Endothelial cell of umbilical vein (primary cell): Measurements from ENCODE around the gene GSPT1. TPM values are rescaled to one million over a fixed set of nuclear protein-coding genes. Genes with fewer than 3 reads are reported as not detected.

Experiments
- BruUV-seq: library from RNA; stranded (reverse); fragments of 400-500 nt; replicated peaks from 2 replicates; lab custom pipeline; 2021; lab: Mats Ljungman, UMichigan
- CTCF ChIA-PET: fragments of 300-600, 350-600 bp; sonication (Branson Sonifier 250); formaldehyde crosslinking; loops from one replicate; lab custom pipeline; 2021; ENCODE audit warnings: antibody characterized with exemption, inconsistent platforms; lab: Charles Lee
- POLR2A ChIA-PET: fragments of 300-600, 350-600 bp; sonication (Branson Sonifier 250); formaldehyde crosslinking; loops from one replicate; lab custom pipeline; 2021; ENCODE audit warnings: antibody characterized with exemption, inconsistent platforms; lab: Charles Lee
- DNase-seq: peaks from one replicate; pipeline ENCODE4 v3.0.0-alpha.2; 2011; ENCODE audit warnings: low read depth, low spot score
- FAIRE-seq: peaks from 2 replicates; lab custom pipeline; 2011; peaks lifted over from hg19 to GRCh38; lab: Jason Lieb, UNC
- H2AFZ ChIP-seq: 2 replicates; pipeline ENCODE4 v1.6.0; 2012; ENCODE audit warnings: low read depth, low read length, control low read depth, inconsistent platforms
- H3K27ac ChIP-seq: 2 replicates; pipeline ENCODE4 v1.5.1; 2011; ENCODE audit warnings: low read depth, mild to moderate bottlenecking, control low read depth, low read length, moderate library complexity; ENCODE audit not compliant: insufficient read depth
- H3K27me3 ChIP-seq, 2 experiments: 2 replicates each; pipeline versions ENCODE4 v1.6.0 to v1.6.1; 2011; ENCODE audit warnings: low read length in 2 of 2, mixed read lengths in 1 of 2; ENCODE audit not compliant: control insufficient read depth in 2 of 2, insufficient read depth in 2 of 2
- H3K36me3 ChIP-seq, 2 experiments: 2 replicates in 1 of 2; 3 replicates in 1 of 2; pipeline ENCODE4 v1.5.1; 2011; ENCODE audit warnings: low read length in 2 of 2, mild to moderate bottlenecking in 1 of 2, moderate library complexity in 1 of 2; ENCODE audit not compliant: control insufficient read depth in 2 of 2, insufficient read depth in 2 of 2; ENCODE audit errors: extremely low read depth in 1 of 2
- H3K4me1 ChIP-seq: 3 replicates; pipeline ENCODE4 v1.5.1; 2011; ENCODE audit warnings: mild to moderate bottlenecking, low read length; ENCODE audit not compliant: control insufficient read depth, insufficient read depth; ENCODE audit errors: extremely low read depth
- H3K4me2 ChIP-seq: 2 replicates; pipeline ENCODE4 v1.6.1; 2011; ENCODE audit warnings: low read length, control low read depth, mixed read lengths; ENCODE audit not compliant: insufficient read depth
- H3K4me3 ChIP-seq, 3 experiments: fragments of 200-600 bp in 1 of 3; sonication (generic), shearing (Covaris generic) in 1 of 3; replicated peaks in 1 of 3; 2 replicates each; pipeline ENCODE4 v1.5.1; 2011 to 2016; ENCODE audit warnings: control low read depth in 3 of 3, low read length in 3 of 3, mild to moderate bottlenecking in 2 of 3, inconsistent platforms in 1 of 3, low read depth in 1 of 3, moderate library complexity in 1 of 3; ENCODE audit not compliant: insufficient read depth in 1 of 3
- H3K79me2 ChIP-seq: 2 replicates; pipeline ENCODE4 v1.6.0; 2012; ENCODE audit warnings: low read length, inconsistent platforms; ENCODE audit not compliant: control insufficient read depth, insufficient read depth
- H3K9ac ChIP-seq: replicated peaks from 2 replicates; pipeline ENCODE3; 2011; ENCODE audit warnings: low read length, control low read depth; ENCODE audit not compliant: insufficient read depth; ENCODE audit errors: extremely low read depth
- H3K9me1 ChIP-seq: replicated peaks from 3 replicates; pipeline ENCODE4 v1.6.0; 2011; ENCODE audit warnings: mild to moderate bottlenecking, low read length; ENCODE audit not compliant: control insufficient read depth, insufficient read depth; ENCODE audit errors: extremely low read depth
- H3K9me3 ChIP-seq: replicated peaks from 2 replicates; pipeline ENCODE4 v1.5.1; 2012; ENCODE audit warnings: low read length, inconsistent platforms; ENCODE audit not compliant: control insufficient read depth, insufficient read depth
- H4K20me1 ChIP-seq: replicated peaks from 2 replicates; pipeline ENCODE3; 2011; ENCODE audit warnings: mild to moderate bottlenecking, low read length; ENCODE audit not compliant: control insufficient read depth, insufficient read depth; ENCODE audit errors: extremely low read depth
- CTCF ChIP-seq, 2 donors: IDR thresholded peaks; 1 replicate in 1 of 2; 2 replicates in 1 of 2; pipeline ENCODE4 v1.5.1; 2011; ENCODE audit warnings: low read length in 2 of 2, mild to moderate bottlenecking in 2 of 2, moderate library complexity in 2 of 2, control low read depth in 1 of 2, inconsistent platforms in 1 of 2, low read depth in 1 of 2; ENCODE audit not compliant: insufficient read depth in 1 of 2; ENCODE audit errors: extremely low read depth in 1 of 2
- EZH2 ChIP-seq: IDR thresholded peaks from 2 replicates; pipeline ENCODE4 v1.6.1; 2012; ENCODE audit warnings: borderline replicate concordance, low read depth, mild to moderate bottlenecking, moderate library complexity, low read length, inconsistent platforms; ENCODE audit not compliant: severe bottlenecking
- FOS ChIP-seq: IDR thresholded peaks from 2 replicates; pipeline ENCODE4 v1.6.1; 2011; ENCODE audit warnings: mild to moderate bottlenecking, low read length, moderate library complexity, borderline replicate concordance; ENCODE audit not compliant: insufficient read depth
- GATA2 ChIP-seq: IDR thresholded peaks from 2 replicates; pipeline ENCODE4 v1.7.0; 2011; ENCODE audit warnings: low read depth, mild to moderate bottlenecking, moderate library complexity, mixed read lengths, low read length; ENCODE audit not compliant: insufficient read length, insufficient read depth
- JUN ChIP-seq: IDR thresholded peaks from 2 replicates; pipeline ENCODE4 v1.6.1; 2011; ENCODE audit warnings: borderline replicate concordance, low read depth; ENCODE audit not compliant: insufficient read length, insufficient read depth
- MAX ChIP-seq: IDR thresholded peaks from 2 replicates; pipeline ENCODE4 v1.6.1; 2011; ENCODE audit not compliant: insufficient read depth, insufficient read length
- MYC ChIP-seq: IDR thresholded peaks from one replicate; pipeline ENCODE4 v1.6.1; 2011; ENCODE audit warnings: mild to moderate bottlenecking, low read depth, low read length
- POLR2A ChIP-seq: IDR thresholded peaks from 2 replicates; pipeline ENCODE4 v1.6.1; 2012; ENCODE audit warnings: low read depth, mild to moderate bottlenecking, control low read depth, low read length
- POLR2AphosphoS5 ChIP-seq: IDR thresholded peaks from 2 replicates; pipeline ENCODE4 v1.6.1; 2012; ENCODE audit warnings: low read depth, mild to moderate bottlenecking, control low read depth, low read length, moderate library complexity; ENCODE audit not compliant: insufficient read depth
- dilution Hi-C: fragments of 300-500 bp; cut with MboI; formaldehyde crosslinking; loops from one replicate; pipeline ENCODE4 v1.15.0; 2019; ENCODE audit warnings: low sequenced_read_pairs; ENCODE audit not compliant: extremely low pct_ligation_motif_present
- intact Hi-C: fragments of 100-400 bp; cut with micrococcal nuclease; formaldehyde crosslinking; loops from one replicate; pipeline ENCODE4 v1.10.0; 2022
- polyA plus RNA-seq, 4 experiments: library from polyadenylated mRNA; depleted of rRNA in 3 of 4; stranded (reverse) in 3 of 4; unstranded in 1 of 4; fragments of >200 nt; gene quantifications; 2 replicates each; pipeline versions ENCODE4 v1.2.1 to v1.2.3, GENCODE V29; 2011 to 2012; ENCODE audit warnings: missing spikeins in 1 of 4
- total RNA-seq: library from RNA; stranded (reverse); gene quantifications from 2 replicates; pipeline ENCODE4 v1.2.3, GENCODE V29; 2021

GSPT1 gene
- total and polyA plus RNA-seq, 2 donors (not counting 3 experiments of a cell fraction or from before 2014, with no cell fraction given): 40.3 to 152 TPM

GRCh38 chr16:11862489-11862888 lies 53.3 kb downstream of the GSPT1 start:
- Histone ChIP-seq H3K27ac (no peak overlapping the region), H2AFZ (no peak overlapping the region), H3K4me2 (no peak overlapping the region), H3K9me1 (no peaks in the 10 kb centered on the region), H3K36me3 (no peaks in the 10 kb centered on the region), H3K4me1 (no peaks in the 10 kb centered on the region), H3K27me3 (no peaks in the 10 kb centered on the region), H3K9ac (no peak overlapping the region), H3K4me3 (no peak overlapping the region), H4K20me1 (no peaks in the 10 kb centered on the region), H3K9me3 (no peaks in the 10 kb centered on the region), H3K79me2 (peaks cover 5% of the 10 kb centered on the region)
- no peak for FAIRE-seq
- CTCF ChIA-PET: no interaction called here
- TF ChIP-seq MYC (no peak), POLR2A (no peak), JUN (no peak), EZH2 (no peak), MAX (no peak), POLR2AphosphoS5 (no peak), CTCF (IDR thresholded peaks at IDR 0.05; ENCODE audit: extremely low read depth in 1 of 2, insufficient read depth in 1 of 2, low read depth in 1 of 2, low read length in 2 of 2) (no peak), GATA2 (no peak), FOS (no peak)
- no peak for DNase-seq
- dilution Hi-C loops (no loop called here), intact Hi-C loops (no loop called here)
- POLR2A ChIA-PET: no interaction called here
- no TSS peak for BruUV-seq
